WTC11 (cell line): ENCODE results near the gene EFHC2. TPM values are rescaled to one million over a fixed set of nuclear protein-coding genes. Genes with fewer than 3 reads are reported as not detected.

Experiments
- ATAC-seq: fragments of 200-7000 bp; cut with Tn5 transposase; 2 replicates; pipeline ENCODE4 v1.10.0; 2021; ENCODE audit warnings: mild to moderate bottlenecking, moderate library complexity
- CTCF ChIA-PET: fragments of 300-600 bp; sonication (Branson Sonifier 250); formaldehyde crosslinking; loops from one replicate; lab custom pipeline; 2021; ENCODE audit warnings: antibody characterized with exemption; lab: Charles Lee
- POLR2A ChIA-PET: fragments of 350-600 bp; sonication (Branson Sonifier 250); formaldehyde crosslinking; loops from one replicate; lab custom pipeline; 2021; ENCODE audit warnings: antibody characterized with exemption; lab: Charles Lee
- DNase-seq: peaks from one replicate; pipeline ENCODE4 v3.0.0; 2021; ENCODE audit warnings: low spot score
- H3K27ac Mint-ChIP-seq: 2 replicates; pipeline ENCODE4 v1.8.0; 2021; ENCODE audit warnings: mixed read lengths
- H3K27me3 Mint-ChIP-seq: 2 replicates; pipeline ENCODE4 v1.8.0; 2021; ENCODE audit warnings: low read depth, mild to moderate bottlenecking, moderate library complexity, mixed read lengths
- H3K36me3 Mint-ChIP-seq: 2 replicates; pipeline ENCODE4 v1.8.0; 2021; ENCODE audit warnings: mixed read lengths
- H3K4me1 Mint-ChIP-seq: 2 replicates; pipeline ENCODE4 v1.8.0; 2022; ENCODE audit warnings: mixed read lengths
- H3K4me3 Mint-ChIP-seq: 2 replicates; pipeline ENCODE4 v1.8.0; 2021; ENCODE audit warnings: mild to moderate bottlenecking, moderate library complexity, mixed read lengths
- H3K9me3 Mint-ChIP-seq: 2 replicates; pipeline ENCODE4 v1.8.0; 2021; ENCODE audit warnings: mixed read lengths
- FOXJ3 ChIP-seq: sonication (generic); formaldehyde crosslinking; IDR thresholded peaks from 2 replicates; pipeline ENCODE4 v1.9.0; 2021; ENCODE audit warnings: missing genetic modification reagents, mild to moderate bottlenecking, borderline replicate concordance
- FOXK1 ChIP-seq: sonication (generic); formaldehyde crosslinking; IDR thresholded peaks from 2 replicates; pipeline ENCODE4 v1.8.0; 2022; ENCODE audit warnings: mild to moderate bottlenecking, moderate library complexity, missing genetic modification reagents
- FOXP1 ChIP-seq: sonication (generic); formaldehyde crosslinking; IDR thresholded peaks from 2 replicates; pipeline ENCODE4 v1.8.0; 2022; ENCODE audit warnings: missing genetic modification reagents, mild to moderate bottlenecking, moderate library complexity, borderline replicate concordance
- NFE2L1 ChIP-seq: sonication (generic); formaldehyde crosslinking; IDR thresholded peaks from 2 replicates; pipeline ENCODE4 v1.8.1; 2023; ENCODE audit warnings: missing genetic modification reagents
- NR1H2 ChIP-seq: sonication (generic); formaldehyde crosslinking; IDR thresholded peaks from 2 replicates; pipeline ENCODE4 v1.9.0; 2021; ENCODE audit warnings: mild to moderate bottlenecking, moderate library complexity, missing genetic modification reagents
- NR2C2 ChIP-seq: sonication (generic); formaldehyde crosslinking; IDR thresholded peaks from 2 replicates; pipeline ENCODE4 v1.8.0; 2022; ENCODE audit warnings: mild to moderate bottlenecking, missing genetic modification reagents
- NR3C1 ChIP-seq: sonication (generic); formaldehyde crosslinking; conservative IDR thresholded peaks from 2 replicates; pipeline ENCODE4 v1.8.1; 2023; ENCODE audit warnings: low read depth, mild to moderate bottlenecking, missing genetic modification reagents
- ZNF317 ChIP-seq: sonication (generic); formaldehyde crosslinking; IDR thresholded peaks from 2 replicates; pipeline ENCODE4 v1.8.1; 2023; ENCODE audit warnings: low read depth, mild to moderate bottlenecking, moderate library complexity, missing genetic modification reagents, borderline replicate concordance
- ZNF423 ChIP-seq: fragments of 250-450 bp; sonication (Bioruptor Pico); IDR thresholded peaks from 2 replicates; pipeline ENCODE4 v2.1.2; 2022; ENCODE audit warnings: mild to moderate bottlenecking, moderate library complexity
- ZNF671 ChIP-seq: fragments of 250-450 bp; sonication (Bioruptor Pico); IDR thresholded peaks from 2 replicates; pipeline ENCODE4 v1.8.0; 2021; ENCODE audit warnings: mild to moderate bottlenecking
- total RNA-seq: library from RNA; stranded (reverse); gene quantifications from 3 replicates; pipeline ENCODE4 v1.2.3, GENCODE V29; 2021
- TF ChIP-seq, protein P1 (sequence below): sonication (generic); formaldehyde crosslinking; IDR thresholded peaks from 2 replicates; pipeline ENCODE4 v1.8.1; 2022; ENCODE audit warnings: missing genetic modification reagents, borderline replicate concordance
- TF ChIP-seq, protein P2 (sequence below): sonication (generic); formaldehyde crosslinking; IDR thresholded peaks from 2 replicates; pipeline ENCODE4 v1.8.1; 2022; ENCODE audit warnings: low read depth, missing genetic modification reagents, borderline replicate concordance
- TF ChIP-seq, protein P3 (sequence below): sonication (generic); formaldehyde crosslinking; IDR thresholded peaks from 2 replicates; pipeline ENCODE4 v1.8.0; 2022; ENCODE audit warnings: mild to moderate bottlenecking, missing genetic modification reagents
- TF ChIP-seq, protein P4 (sequence below): fragments of 250-450 bp; sonication (Bioruptor Pico); IDR thresholded peaks from 2 replicates; pipeline ENCODE4 v1.8.0; 2021; ENCODE audit warnings: mild to moderate bottlenecking
- TF ChIP-seq, protein P5 (sequence below): sonication (generic); formaldehyde crosslinking; IDR thresholded peaks from 2 replicates; pipeline ENCODE4 v1.8.1; 2023; ENCODE audit warnings: mild to moderate bottlenecking, missing genetic modification reagents, moderate library complexity
- TF ChIP-seq, protein P6 (sequence below): sonication (generic); formaldehyde crosslinking; IDR thresholded peaks from 2 replicates; pipeline ENCODE4 v1.8.0; 2022; ENCODE audit warnings: missing genetic modification reagents
- TF ChIP-seq, protein P7 (sequence below): fragments of 250-450 bp; sonication (Bioruptor Pico); IDR thresholded peaks from 2 replicates; pipeline ENCODE4 v1.9.0; 2021; ENCODE audit warnings: mild to moderate bottlenecking

Gene EFHC2
- total RNA-seq, 1 experiment from 2014 or later, result 2.1 TPM

DNA sequence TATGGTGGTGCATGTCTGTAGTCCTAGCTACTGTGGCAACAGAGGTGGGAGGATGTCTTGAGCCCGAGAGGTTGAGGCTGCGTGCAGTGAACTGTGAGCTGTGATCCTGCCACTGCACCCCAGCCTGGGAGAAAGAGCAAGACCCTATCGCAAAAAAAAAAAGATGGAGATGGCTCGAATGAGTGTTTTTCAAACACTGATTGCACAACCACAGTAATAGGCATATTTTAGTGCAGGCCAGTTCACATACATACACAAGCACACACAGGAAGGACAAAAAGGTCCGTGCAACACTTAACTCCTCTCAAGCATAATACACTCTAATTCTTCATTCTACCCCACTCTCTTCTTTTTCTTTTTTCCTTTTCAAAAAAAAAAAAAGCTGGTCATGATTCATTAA lies 5.1 kb downstream of the EFHC2 start:
- ATAC-seq (no peak), DNase-seq (no peak)
- Mint-ChIP-seq H3K27ac (no peak overlapping the region), H3K27me3 (no peaks in the 10 kb centered on the region), H3K4me3 (no peak overlapping the region), H3K4me1 (peaks cover 18% of the 10 kb centered on the region), H3K36me3 (no peaks in the 10 kb centered on the region), H3K9me3 (no peaks in the 10 kb centered on the region)
- POLR2A ChIA-PET, result no interaction called here
- TF ChIP-seq ZNF317 (CRISPR knock-in tag) (no peak), FOXK1 (CRISPR knock-in tag) (no peak), FOXJ3 (CRISPR knock-in tag) (no peak), NFE2L1 (CRISPR knock-in tag) (no peak), NR3C1 (CRISPR knock-in tag) (no peak), ZNF423 (no peak), NR2C2 (CRISPR knock-in tag) (no peak), ZNF671 (CRISPR knock-in tag) (no peak), NR1H2 (CRISPR knock-in tag) (no peak), FOXP1 (no peak)
- TF ChIP-seq, protein P1, sequence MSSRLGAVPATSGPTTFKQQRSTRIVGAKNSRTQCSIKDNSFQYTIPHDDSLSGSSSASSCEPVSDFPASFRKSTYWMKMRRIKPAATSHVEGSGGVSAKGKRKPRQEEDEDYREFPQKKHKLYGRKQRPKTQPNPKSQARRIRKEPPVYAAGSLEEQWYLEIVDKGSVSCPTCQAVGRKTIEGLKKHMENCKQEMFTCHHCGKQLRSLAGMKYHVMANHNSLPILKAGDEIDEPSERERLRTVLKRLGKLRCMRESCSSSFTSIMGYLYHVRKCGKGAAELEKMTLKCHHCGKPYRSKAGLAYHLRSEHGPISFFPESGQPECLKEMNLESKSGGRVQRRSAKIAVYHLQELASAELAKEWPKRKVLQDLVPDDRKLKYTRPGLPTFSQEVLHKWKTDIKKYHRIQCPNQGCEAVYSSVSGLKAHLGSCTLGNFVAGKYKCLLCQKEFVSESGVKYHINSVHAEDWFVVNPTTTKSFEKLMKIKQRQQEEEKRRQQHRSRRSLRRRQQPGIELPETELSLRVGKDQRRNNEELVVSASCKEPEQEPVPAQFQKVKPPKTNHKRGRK (CRISPR knock-in tag), result no peak
- TF ChIP-seq, protein P2, sequence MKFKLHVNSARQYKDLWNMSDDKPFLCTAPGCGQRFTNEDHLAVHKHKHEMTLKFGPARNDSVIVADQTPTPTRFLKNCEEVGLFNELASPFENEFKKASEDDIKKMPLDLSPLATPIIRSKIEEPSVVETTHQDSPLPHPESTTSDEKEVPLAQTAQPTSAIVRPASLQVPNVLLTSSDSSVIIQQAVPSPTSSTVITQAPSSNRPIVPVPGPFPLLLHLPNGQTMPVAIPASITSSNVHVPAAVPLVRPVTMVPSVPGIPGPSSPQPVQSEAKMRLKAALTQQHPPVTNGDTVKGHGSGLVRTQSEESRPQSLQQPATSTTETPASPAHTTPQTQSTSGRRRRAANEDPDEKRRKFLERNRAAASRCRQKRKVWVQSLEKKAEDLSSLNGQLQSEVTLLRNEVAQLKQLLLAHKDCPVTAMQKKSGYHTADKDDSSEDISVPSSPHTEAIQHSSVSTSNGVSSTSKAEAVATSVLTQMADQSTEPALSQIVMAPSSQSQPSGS (CRISPR knock-in tag), result no peak
- TF ChIP-seq, protein P3, sequence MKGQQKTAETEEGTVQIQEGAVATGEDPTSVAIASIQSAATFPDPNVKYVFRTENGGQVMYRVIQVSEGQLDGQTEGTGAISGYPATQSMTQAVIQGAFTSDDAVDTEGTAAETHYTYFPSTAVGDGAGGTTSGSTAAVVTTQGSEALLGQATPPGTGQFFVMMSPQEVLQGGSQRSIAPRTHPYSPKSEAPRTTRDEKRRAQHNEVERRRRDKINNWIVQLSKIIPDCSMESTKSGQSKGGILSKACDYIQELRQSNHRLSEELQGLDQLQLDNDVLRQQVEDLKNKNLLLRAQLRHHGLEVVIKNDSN (CRISPR knock-in tag), result no peak
- TF ChIP-seq, protein P4, sequence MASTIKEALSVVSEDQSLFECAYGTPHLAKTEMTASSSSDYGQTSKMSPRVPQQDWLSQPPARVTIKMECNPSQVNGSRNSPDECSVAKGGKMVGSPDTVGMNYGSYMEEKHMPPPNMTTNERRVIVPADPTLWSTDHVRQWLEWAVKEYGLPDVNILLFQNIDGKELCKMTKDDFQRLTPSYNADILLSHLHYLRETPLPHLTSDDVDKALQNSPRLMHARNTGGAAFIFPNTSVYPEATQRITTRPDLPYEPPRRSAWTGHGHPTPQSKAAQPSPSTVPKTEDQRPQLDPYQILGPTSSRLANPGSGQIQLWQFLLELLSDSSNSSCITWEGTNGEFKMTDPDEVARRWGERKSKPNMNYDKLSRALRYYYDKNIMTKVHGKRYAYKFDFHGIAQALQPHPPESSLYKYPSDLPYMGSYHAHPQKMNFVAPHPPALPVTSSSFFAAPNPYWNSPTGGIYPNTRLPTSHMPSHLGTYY (CRISPR knock-in tag), result no peak
- TF ChIP-seq, protein P5, sequence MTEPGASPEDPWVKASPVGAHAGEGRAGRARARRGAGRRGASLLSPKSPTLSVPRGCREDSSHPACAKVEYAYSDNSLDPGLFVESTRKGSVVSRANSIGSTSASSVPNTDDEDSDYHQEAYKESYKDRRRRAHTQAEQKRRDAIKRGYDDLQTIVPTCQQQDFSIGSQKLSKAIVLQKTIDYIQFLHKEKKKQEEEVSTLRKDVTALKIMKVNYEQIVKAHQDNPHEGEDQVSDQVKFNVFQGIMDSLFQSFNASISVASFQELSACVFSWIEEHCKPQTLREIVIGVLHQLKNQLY, result no peak
- TF ChIP-seq, protein P6, sequence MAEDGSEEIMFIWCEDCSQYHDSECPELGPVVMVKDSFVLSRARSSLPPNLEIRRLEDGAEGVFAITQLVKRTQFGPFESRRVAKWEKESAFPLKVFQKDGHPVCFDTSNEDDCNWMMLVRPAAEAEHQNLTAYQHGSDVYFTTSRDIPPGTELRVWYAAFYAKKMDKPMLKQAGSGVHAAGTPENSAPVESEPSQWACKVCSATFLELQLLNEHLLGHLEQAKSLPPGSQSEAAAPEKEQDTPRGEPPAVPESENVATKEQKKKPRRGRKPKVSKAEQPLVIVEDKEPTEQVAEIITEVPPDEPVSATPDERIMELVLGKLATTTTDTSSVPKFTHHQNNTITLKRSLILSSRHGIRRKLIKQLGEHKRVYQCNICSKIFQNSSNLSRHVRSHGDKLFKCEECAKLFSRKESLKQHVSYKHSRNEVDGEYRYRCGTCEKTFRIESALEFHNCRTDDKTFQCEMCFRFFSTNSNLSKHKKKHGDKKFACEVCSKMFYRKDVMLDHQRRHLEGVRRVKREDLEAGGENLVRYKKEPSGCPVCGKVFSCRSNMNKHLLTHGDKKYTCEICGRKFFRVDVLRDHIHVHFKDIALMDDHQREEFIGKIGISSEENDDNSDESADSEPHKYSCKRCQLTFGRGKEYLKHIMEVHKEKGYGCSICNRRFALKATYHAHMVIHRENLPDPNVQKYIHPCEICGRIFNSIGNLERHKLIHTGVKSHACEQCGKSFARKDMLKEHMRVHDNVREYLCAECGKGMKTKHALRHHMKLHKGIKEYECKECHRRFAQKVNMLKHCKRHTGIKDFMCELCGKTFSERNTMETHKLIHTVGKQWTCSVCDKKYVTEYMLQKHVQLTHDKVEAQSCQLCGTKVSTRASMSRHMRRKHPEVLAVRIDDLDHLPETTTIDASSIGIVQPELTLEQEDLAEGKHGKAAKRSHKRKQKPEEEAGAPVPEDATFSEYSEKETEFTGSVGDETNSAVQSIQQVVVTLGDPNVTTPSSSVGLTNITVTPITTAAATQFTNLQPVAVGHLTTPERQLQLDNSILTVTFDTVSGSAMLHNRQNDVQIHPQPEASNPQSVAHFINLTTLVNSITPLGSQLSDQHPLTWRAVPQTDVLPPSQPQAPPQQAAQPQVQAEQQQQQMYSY (CRISPR knock-in tag), result no peak
- TF ChIP-seq, protein P7, sequence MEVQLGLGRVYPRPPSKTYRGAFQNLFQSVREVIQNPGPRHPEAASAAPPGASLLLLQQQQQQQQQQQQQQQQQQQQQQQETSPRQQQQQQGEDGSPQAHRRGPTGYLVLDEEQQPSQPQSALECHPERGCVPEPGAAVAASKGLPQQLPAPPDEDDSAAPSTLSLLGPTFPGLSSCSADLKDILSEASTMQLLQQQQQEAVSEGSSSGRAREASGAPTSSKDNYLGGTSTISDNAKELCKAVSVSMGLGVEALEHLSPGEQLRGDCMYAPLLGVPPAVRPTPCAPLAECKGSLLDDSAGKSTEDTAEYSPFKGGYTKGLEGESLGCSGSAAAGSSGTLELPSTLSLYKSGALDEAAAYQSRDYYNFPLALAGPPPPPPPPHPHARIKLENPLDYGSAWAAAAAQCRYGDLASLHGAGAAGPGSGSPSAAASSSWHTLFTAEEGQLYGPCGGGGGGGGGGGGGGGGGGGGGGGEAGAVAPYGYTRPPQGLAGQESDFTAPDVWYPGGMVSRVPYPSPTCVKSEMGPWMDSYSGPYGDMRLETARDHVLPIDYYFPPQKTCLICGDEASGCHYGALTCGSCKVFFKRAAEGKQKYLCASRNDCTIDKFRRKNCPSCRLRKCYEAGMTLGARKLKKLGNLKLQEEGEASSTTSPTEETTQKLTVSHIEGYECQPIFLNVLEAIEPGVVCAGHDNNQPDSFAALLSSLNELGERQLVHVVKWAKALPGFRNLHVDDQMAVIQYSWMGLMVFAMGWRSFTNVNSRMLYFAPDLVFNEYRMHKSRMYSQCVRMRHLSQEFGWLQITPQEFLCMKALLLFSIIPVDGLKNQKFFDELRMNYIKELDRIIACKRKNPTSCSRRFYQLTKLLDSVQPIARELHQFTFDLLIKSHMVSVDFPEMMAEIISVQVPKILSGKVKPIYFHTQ (CRISPR knock-in tag), result no peak
- CTCF ChIA-PET, result no interaction called here
